Vagina (tissue), 2 donors: Measurements from ENCODE around the gene LBHD1.

Experiments
- CTCF ChIP-seq, 3 experiments: fragments of 450-650 bp in 2 of 3; fragments of 200-600 bp in 1 of 3; sonication (generic) in 1 of 3; IDR thresholded peaks; one replicate each; pipeline ENCODE4 v1.5.1; 2017 to 2019; ENCODE audit warnings: antibody characterized with exemption in 3 of 3, mild to moderate bottlenecking in 2 of 3, moderate library complexity in 2 of 3
- POLR2A ChIP-seq, 2 donors: fragments of 450-650 bp; IDR thresholded peaks; one replicate each; pipeline ENCODE4 v1.6.1; 2017; ENCODE audit warnings: antibody characterized with exemption in 2 of 2, mild to moderate bottlenecking in 2 of 2, moderate library complexity in 2 of 2
- POLR2AphosphoS5 ChIP-seq, 2 donors: sonication (generic); formaldehyde crosslinking; IDR thresholded peaks; one replicate each; pipeline ENCODE4 v1.9.0; 2017; ENCODE audit warnings: antibody characterized with exemption in 2 of 2, mild to moderate bottlenecking in 2 of 2, low read depth in 1 of 2; ENCODE audit not compliant: insufficient read depth in 1 of 2

- TF ChIP-seq POLR2A (IDR thresholded peaks at IDR 0.05) (no peak), CTCF (IDR thresholded peaks at IDR 0.05) (no peak), POLR2AphosphoS5 (IDR thresholded peaks at IDR 0.05; ENCODE audit: insufficient read depth in 1 of 2, low read depth in 1 of 2) (no peak)
Measured at GRCh38 chr11:62645671-62645945, 26.5 kb downstream of the LBHD1 start.
